IMR-90 (cell line): Measurements from ENCODE around the gene EEPD1.

Experiments
- CEBPB ChIP-seq: IDR thresholded peaks from 2 replicates; pipeline ENCODE4 v1.6.1; 2012; ENCODE audit warnings: low read depth, low read length, improper control_type of control experiment
- FOS ChIP-seq: fragments of 150-350 bp; IDR thresholded peaks from 2 replicates; pipeline ENCODE4 v1.6.1; 2016; ENCODE audit warnings: low read depth, low read length
- MAFK ChIP-seq: IDR thresholded peaks from 2 replicates; pipeline ENCODE4 v1.6.1; 2012; ENCODE audit warnings: low read depth, low read length, improper control_type of control experiment
- MXI1 ChIP-seq: IDR thresholded peaks from 2 replicates; pipeline ENCODE4 v1.6.1; 2012; ENCODE audit warnings: low read depth, mild to moderate bottlenecking, low read length, moderate library complexity, borderline replicate concordance
- NFE2L2 ChIP-seq: fragments of 150-350 bp; IDR thresholded peaks from 2 replicates; pipeline ENCODE4 v1.6.1; 2016; ENCODE audit warnings: low read depth, mild to moderate bottlenecking, low read length
- POLR2A ChIP-seq: IDR thresholded peaks from 2 replicates; pipeline ENCODE4 v1.6.1; 2012; ENCODE audit warnings: mild to moderate bottlenecking, low read depth, low read length
- RAD21 ChIP-seq: IDR thresholded peaks from 2 replicates; pipeline ENCODE4 v1.6.1; 2012; ENCODE audit warnings: low read length, improper control_type of control experiment
- RCOR1 ChIP-seq: IDR thresholded peaks from 2 replicates; pipeline ENCODE4 v1.6.1; 2012; ENCODE audit warnings: mild to moderate bottlenecking, low read length, improper control_type of control experiment; ENCODE audit not compliant: insufficient replicate concordance
- RFX5 ChIP-seq: IDR thresholded peaks from 2 replicates; pipeline ENCODE4 v1.8.0; 2012; ENCODE audit warnings: low read depth, mild to moderate bottlenecking, low read length, moderate library complexity
- SMC3 ChIP-seq: fragments of 150-350 bp; IDR thresholded peaks from 2 replicates; pipeline ENCODE4 v1.6.1; 2016; ENCODE audit warnings: low read depth, mild to moderate bottlenecking, antibody characterized with exemption, low read length, moderate library complexity
- TF ChIP-seq, protein P1 (sequence below): conservative IDR thresholded peaks from 2 replicates; pipeline ENCODE4 v1.5.1; 2012; ENCODE audit warnings: mild to moderate bottlenecking, low read depth, low read length, improper control_type of control experiment
- TF ChIP-seq, protein P2 (sequence below): fragments of 150-350 bp; IDR thresholded peaks from 2 replicates; pipeline ENCODE4 v1.6.1; 2017; ENCODE audit warnings: mild to moderate bottlenecking, antibody characterized with exemption, low read length, low read depth
- TF ChIP-seq, protein P3 (sequence below): fragments of 150-350 bp; IDR thresholded peaks from 2 replicates; pipeline ENCODE4 v1.6.1; 2016; ENCODE audit warnings: low read depth, mild to moderate bottlenecking, low read length, moderate library complexity, borderline replicate concordance

DNA sequence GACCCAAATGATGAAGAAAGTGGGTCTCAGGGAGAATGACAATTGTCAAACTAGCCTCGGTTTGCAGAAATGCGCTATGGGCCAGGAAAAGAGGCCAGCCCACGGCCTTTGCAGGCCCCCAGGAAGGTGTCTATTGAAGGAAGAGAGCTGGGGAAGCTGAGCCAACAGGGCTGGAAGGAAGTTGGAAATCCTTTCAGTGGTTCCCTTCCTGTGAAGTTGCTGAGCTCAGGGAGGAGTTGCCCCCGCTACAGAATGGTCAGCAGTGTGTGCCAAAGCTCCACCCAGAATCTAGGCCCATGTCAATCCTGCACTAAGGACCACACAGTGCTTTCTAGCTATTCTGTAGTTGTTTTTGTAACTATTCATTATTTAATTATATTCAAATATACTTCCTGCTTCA lies 145.1 kb downstream of the EEPD1 start:
- TF ChIP-seq, protein P1, sequence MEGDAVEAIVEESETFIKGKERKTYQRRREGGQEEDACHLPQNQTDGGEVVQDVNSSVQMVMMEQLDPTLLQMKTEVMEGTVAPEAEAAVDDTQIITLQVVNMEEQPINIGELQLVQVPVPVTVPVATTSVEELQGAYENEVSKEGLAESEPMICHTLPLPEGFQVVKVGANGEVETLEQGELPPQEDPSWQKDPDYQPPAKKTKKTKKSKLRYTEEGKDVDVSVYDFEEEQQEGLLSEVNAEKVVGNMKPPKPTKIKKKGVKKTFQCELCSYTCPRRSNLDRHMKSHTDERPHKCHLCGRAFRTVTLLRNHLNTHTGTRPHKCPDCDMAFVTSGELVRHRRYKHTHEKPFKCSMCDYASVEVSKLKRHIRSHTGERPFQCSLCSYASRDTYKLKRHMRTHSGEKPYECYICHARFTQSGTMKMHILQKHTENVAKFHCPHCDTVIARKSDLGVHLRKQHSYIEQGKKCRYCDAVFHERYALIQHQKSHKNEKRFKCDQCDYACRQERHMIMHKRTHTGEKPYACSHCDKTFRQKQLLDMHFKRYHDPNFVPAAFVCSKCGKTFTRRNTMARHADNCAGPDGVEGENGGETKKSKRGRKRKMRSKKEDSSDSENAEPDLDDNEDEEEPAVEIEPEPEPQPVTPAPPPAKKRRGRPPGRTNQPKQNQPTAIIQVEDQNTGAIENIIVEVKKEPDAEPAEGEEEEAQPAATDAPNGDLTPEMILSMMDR = no peak
- TF ChIP-seq RFX5 (no peak), RCOR1 (no peak), POLR2A (no peak), RAD21 (no peak), NFE2L2 (no peak), FOS (no peak), SMC3 (no peak), CEBPB (no peak), MAFK (no peak), MXI1 (no peak)
- TF ChIP-seq, protein P2, sequence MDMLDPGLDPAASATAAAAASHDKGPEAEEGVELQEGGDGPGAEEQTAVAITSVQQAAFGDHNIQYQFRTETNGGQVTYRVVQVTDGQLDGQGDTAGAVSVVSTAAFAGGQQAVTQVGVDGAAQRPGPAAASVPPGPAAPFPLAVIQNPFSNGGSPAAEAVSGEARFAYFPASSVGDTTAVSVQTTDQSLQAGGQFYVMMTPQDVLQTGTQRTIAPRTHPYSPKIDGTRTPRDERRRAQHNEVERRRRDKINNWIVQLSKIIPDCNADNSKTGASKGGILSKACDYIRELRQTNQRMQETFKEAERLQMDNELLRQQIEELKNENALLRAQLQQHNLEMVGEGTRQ = no peak
- TF ChIP-seq, protein P3, sequence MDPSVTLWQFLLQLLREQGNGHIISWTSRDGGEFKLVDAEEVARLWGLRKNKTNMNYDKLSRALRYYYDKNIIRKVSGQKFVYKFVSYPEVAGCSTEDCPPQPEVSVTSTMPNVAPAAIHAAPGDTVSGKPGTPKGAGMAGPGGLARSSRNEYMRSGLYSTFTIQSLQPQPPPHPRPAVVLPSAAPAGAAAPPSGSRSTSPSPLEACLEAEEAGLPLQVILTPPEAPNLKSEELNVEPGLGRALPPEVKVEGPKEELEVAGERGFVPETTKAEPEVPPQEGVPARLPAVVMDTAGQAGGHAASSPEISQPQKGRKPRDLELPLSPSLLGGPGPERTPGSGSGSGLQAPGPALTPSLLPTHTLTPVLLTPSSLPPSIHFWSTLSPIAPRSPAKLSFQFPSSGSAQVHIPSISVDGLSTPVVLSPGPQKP = no peak
